ENCODE data around the gene OSCAR.

GRCh38 chr19:54094426-54095000, 6.1 kb downstream of the OSCAR start:
- TF ChIP-seq CTCF (conservative IDR thresholded peaks at IDR 0.05 in 1 of 2, IDR thresholded peaks at IDR 0.05 in 1 of 2; ENCODE audit: extremely low read depth in 1 of 2, insufficient read depth in 1 of 2, low read depth in 1 of 2, low read length in 2 of 2) (no peak), EZH2 (IDR thresholded peaks at IDR 0.05; ENCODE audit: borderline replicate concordance, low read length) (no peak)

Data from mammary epithelial cell (primary cell).